PC-9 (cell line): ENCODE measurements around the gene AKIRIN2. TPM values are rescaled to one million over a fixed set of nuclear protein-coding genes. Genes with fewer than 3 reads are reported as not detected.
"Not testable (repeated sequence)": the region's sequence is repeated elsewhere in the genome, so short reads cannot be mapped to it uniquely, and the experiment has no call there.

Experiments
- BruUV-seq: library from RNA; stranded (reverse); fragments of 400-500 nt; replicated peaks from 2 replicates; lab custom pipeline; 2021; lab: Mats Ljungman, UMichigan
- CTCF ChIA-PET: fragments of 300-600 bp; sonication (Branson Sonifier 250); formaldehyde crosslinking; loops from one replicate; lab custom pipeline; 2022; ENCODE audit warnings: antibody characterized with exemption; lab: Charles Lee
- POLR2A ChIA-PET: fragments of 300-600 bp; sonication (Branson Sonifier 250); formaldehyde crosslinking; loops from one replicate; lab custom pipeline; 2022; ENCODE audit warnings: antibody characterized with exemption; ENCODE audit not compliant: unreplicated experiment; lab: Charles Lee
- DNase-seq, 2 experiments: peaks; one replicate each; pipeline versions ENCODE4 v3.0.0 to v3.0.0-alpha.2; 2015 to 2022; ENCODE audit warnings: mixed read lengths in 1 of 2
- H2AFZ ChIP-seq: fragments of 200-600 bp; sonication (generic); 2 replicates; pipeline ENCODE4 v1.8.1; 2017; ENCODE audit warnings: antibody characterized with exemption
- H3F3A ChIP-seq: fragments of 200-600 bp; sonication (generic); 2 replicates; pipeline ENCODE4 v1.8.1; 2017; ENCODE audit warnings: antibody characterized with exemption, mild to moderate bottlenecking, low read depth; ENCODE audit not compliant: insufficient read depth
- H3K27ac ChIP-seq: fragments of 200-600 bp; sonication (generic); 2 replicates; pipeline ENCODE4 v1.6.1; 2016; ENCODE audit warnings: mixed run types
- H3K27me3 ChIP-seq: fragments of 200-600 bp; sonication (generic); 2 replicates; pipeline ENCODE4 v1.6.1; 2016; ENCODE audit warnings: low read depth, mixed run types; ENCODE audit not compliant: insufficient read depth
- H3K36me3 ChIP-seq: fragments of 200-600 bp; sonication (generic); 2 replicates; pipeline ENCODE4 v1.6.1; 2016; ENCODE audit warnings: low read depth, mixed run types
- H3K4me1 ChIP-seq: fragments of 200-600 bp; sonication (generic); replicated peaks from 2 replicates; pipeline ENCODE4 v1.6.1; 2016; ENCODE audit warnings: mixed run types; ENCODE audit not compliant: insufficient read depth
- H3K4me2 ChIP-seq: fragments of 200-600 bp; sonication (generic); 2 replicates; pipeline ENCODE4 v1.6.1; 2017; ENCODE audit warnings: mixed run types
- H3K4me3 ChIP-seq: fragments of 200-600 bp; sonication (generic); 2 replicates; pipeline ENCODE4 v1.6.1; 2016; ENCODE audit warnings: mixed run types
- H3K79me2 ChIP-seq: fragments of 200-600 bp; sonication (generic); 2 replicates; pipeline ENCODE4 v1.6.1; 2017; ENCODE audit warnings: low read depth, mixed run types
- H3K9me2 ChIP-seq: fragments of 200-600 bp; sonication (generic); 2 replicates; pipeline ENCODE4 v1.8.1; 2017; ENCODE audit warnings: mild to moderate bottlenecking; ENCODE audit not compliant: insufficient read depth
- H3K9me3 ChIP-seq: fragments of 200-600 bp; sonication (generic); 2 replicates; pipeline ENCODE4 v1.8.1; 2016; ENCODE audit warnings: low read depth; ENCODE audit not compliant: insufficient read depth
- H4K20me1 ChIP-seq: fragments of 200-600 bp; sonication (generic); 2 replicates; pipeline ENCODE4 v1.8.1; 2017; ENCODE audit not compliant: insufficient read depth
- EZH2 ChIP-seq: fragments of 200-600 bp; sonication (generic); IDR thresholded peaks from 2 replicates; pipeline ENCODE4 v1.8.0; 2017; ENCODE audit warnings: antibody characterized with exemption, low read depth
- intact Hi-C: fragments of 100-400 bp; cut with micrococcal nuclease; formaldehyde crosslinking; loops from one replicate; pipeline ENCODE4 v1.10.0; 2022; ENCODE audit not compliant: unreplicated experiment
- total RNA-seq: library from RNA; stranded (reverse); gene quantifications from 2 replicates; pipeline ENCODE4 v1.2.3, GENCODE V29; 2021
- TF ChIP-seq, protein P1 (sequence below): fragments of 200-600 bp; sonication (generic); conservative IDR thresholded peaks from 2 replicates; pipeline ENCODE4 v1.6.1; 2017; ENCODE audit warnings: mixed run types, antibody characterized with exemption, mild to moderate bottlenecking, moderate library complexity

The AKIRIN2 gene
- total RNA-seq, 1 experiment from 2014 or later: 48.3 TPM

- no peak for DNase-seq
- Histone ChIP-seq H2AFZ (no peak overlapping the region), H3K79me2 (peaks cover 84% of the 10 kb centered on the region), H3K4me2 (peak overlapping the region; percentile 95), H3K4me1 (peaks cover 26% of the 10 kb centered on the region), H3K9me3 (no peaks in the 10 kb centered on the region), H3F3A (peaks cover 22% of the 10 kb centered on the region), H4K20me1 (peaks cover 63% of the 10 kb centered on the region), H3K27ac (no peak overlapping the region), H3K4me3 (peak overlapping the region; percentile 96), H3K27me3 (no peaks in the 10 kb centered on the region), H3K9me2 (no peaks in the 10 kb centered on the region), H3K36me3 (peaks cover 6% of the 10 kb centered on the region; the same call in 1 of the 2 replicates)
- BruUV-seq: no TSS peak
- intact Hi-C loops: no loop called here
- ChIA-PET CTCF (interaction anchor here (0.5 to 0.7 kb wide), 2 partner anchors 15 to 1376 kb away, joined by 6 to 8 read pairs; no protein-coding TSS in a partner anchor), POLR2A (interaction anchor here (0.6 kb wide), 3 partner anchors 22 to 265 kb away, joined by 3 to 7 read pairs (median 4); no protein-coding TSS in a partner anchor)
- TF ChIP-seq EZH2: no peak
- TF ChIP-seq, protein P1, sequence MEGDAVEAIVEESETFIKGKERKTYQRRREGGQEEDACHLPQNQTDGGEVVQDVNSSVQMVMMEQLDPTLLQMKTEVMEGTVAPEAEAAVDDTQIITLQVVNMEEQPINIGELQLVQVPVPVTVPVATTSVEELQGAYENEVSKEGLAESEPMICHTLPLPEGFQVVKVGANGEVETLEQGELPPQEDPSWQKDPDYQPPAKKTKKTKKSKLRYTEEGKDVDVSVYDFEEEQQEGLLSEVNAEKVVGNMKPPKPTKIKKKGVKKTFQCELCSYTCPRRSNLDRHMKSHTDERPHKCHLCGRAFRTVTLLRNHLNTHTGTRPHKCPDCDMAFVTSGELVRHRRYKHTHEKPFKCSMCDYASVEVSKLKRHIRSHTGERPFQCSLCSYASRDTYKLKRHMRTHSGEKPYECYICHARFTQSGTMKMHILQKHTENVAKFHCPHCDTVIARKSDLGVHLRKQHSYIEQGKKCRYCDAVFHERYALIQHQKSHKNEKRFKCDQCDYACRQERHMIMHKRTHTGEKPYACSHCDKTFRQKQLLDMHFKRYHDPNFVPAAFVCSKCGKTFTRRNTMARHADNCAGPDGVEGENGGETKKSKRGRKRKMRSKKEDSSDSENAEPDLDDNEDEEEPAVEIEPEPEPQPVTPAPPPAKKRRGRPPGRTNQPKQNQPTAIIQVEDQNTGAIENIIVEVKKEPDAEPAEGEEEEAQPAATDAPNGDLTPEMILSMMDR: no peak
These were observed 3.5 kb downstream of the AKIRIN2 start for GRCh38 chr6:87698547-87699006.

- no peak overlapping the region for H2AFZ ChIP-seq
- peaks cover 65% of the 10 kb centered on the region for H4K20me1 ChIP-seq
- intact Hi-C loops: no loop called here
- no peaks in the 10 kb centered on the region for H3K9me3 ChIP-seq
- DNase-seq: no peak
- H3F3A ChIP-seq: peaks cover 15% of the 10 kb centered on the region
- TF ChIP-seq EZH2: no peak
- TF ChIP-seq, protein P1: no peak
- CTCF ChIA-PET: interaction anchor here (0.7 kb wide), 1 partner anchor 16 kb away, joined by 6 read pairs; no protein-coding TSS in a partner anchor
- BruUV-seq: no TSS peak
- no peaks in the 10 kb centered on the region for H3K9me2 ChIP-seq
- POLR2A ChIA-PET: interaction anchor here (0.6 kb wide), 2 partner anchors 23 to 170 kb away, joined by 3 read pairs; no protein-coding TSS in a partner anchor
- peaks cover 6% of the 10 kb centered on the region; the same call in 1 of the 2 replicates for H3K36me3 ChIP-seq
- no peaks in the 10 kb centered on the region for H3K27me3 ChIP-seq
- no peak overlapping the region for H3K27ac ChIP-seq
- peak overlapping the region; percentile 95 for H3K4me2 ChIP-seq
- peaks cover 91% of the 10 kb centered on the region for H3K79me2 ChIP-seq
- peaks cover 26% of the 10 kb centered on the region for H3K4me1 ChIP-seq
- peak overlapping the region; percentile 96; the same call in 1 of the 2 replicates for H3K4me3 ChIP-seq
These were observed 4.2 kb downstream of the AKIRIN2 start for GRCh38 chr6:87697581-87698546.

DNA sequence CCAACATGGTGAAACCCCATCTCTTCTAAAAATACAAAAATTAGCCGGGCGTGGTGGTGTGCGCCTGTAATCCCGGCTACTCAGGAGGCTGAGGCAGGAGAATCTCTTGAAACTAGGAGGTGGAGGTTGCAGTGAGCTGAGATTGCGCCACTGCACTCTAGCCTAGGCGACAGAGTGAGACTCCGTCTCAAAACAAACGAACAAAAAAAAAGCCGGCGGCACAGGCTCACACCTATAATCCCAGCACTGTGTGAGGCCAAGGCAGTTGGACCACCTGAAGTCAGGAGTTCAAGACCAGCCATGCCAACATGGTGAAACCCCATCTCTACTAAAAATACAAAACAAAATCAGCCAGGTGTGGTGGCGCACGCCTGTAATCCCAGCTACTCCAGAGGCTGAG lies 5.2 kb downstream of the AKIRIN2 start:
- H3K27ac ChIP-seq, H3K9me3 ChIP-seq, H3K4me2 ChIP-seq, BruUV-seq, H3K9me2 ChIP-seq, H3K36me3 ChIP-seq, H3F3A ChIP-seq, H3K4me3 ChIP-seq, intact Hi-C loops, H2AFZ ChIP-seq, POLR2A ChIA-PET, DNase-seq, H3K27me3 ChIP-seq: not testable (repeated sequence)
- H3K79me2 ChIP-seq: peaks cover 100% of the 10 kb centered on the region
- H4K20me1 ChIP-seq: peaks cover 76% of the 10 kb centered on the region
- peaks cover 26% of the 10 kb centered on the region for H3K4me1 ChIP-seq
- CTCF ChIA-PET: interaction anchor here (0.6 kb wide), 1 partner anchor 11 kb away, joined by 3 read pairs; no protein-coding TSS in a partner anchor
